ENCODE results near the gene RBBP6.

DNA sequence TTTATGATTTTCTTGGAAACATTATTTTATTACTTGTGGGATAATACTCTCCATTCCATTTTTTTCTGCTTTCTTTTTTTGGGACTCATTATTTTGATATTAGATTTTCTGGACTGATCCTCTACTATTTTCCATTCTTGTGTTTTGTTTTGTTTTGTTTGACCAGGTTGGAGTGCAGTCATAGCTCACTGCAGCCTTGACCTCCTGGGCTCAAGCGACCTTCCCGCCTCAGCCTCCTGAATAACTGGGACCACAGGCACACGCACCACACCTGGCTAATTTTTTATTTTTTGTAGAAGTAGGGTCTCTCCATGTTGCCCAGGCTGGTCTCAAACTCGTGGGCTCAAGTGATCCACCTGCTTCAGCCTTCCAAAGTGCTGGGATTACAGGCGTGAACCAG, 44.1 kb downstream of the RBBP6 start:
- TF ChIP-seq, protein P1, sequence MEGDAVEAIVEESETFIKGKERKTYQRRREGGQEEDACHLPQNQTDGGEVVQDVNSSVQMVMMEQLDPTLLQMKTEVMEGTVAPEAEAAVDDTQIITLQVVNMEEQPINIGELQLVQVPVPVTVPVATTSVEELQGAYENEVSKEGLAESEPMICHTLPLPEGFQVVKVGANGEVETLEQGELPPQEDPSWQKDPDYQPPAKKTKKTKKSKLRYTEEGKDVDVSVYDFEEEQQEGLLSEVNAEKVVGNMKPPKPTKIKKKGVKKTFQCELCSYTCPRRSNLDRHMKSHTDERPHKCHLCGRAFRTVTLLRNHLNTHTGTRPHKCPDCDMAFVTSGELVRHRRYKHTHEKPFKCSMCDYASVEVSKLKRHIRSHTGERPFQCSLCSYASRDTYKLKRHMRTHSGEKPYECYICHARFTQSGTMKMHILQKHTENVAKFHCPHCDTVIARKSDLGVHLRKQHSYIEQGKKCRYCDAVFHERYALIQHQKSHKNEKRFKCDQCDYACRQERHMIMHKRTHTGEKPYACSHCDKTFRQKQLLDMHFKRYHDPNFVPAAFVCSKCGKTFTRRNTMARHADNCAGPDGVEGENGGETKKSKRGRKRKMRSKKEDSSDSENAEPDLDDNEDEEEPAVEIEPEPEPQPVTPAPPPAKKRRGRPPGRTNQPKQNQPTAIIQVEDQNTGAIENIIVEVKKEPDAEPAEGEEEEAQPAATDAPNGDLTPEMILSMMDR (IDR thresholded peaks at IDR 0.05) = no peak
- TF ChIP-seq POLR2A (IDR thresholded peaks at IDR 0.05) (no peak), POLR2AphosphoS5 (IDR thresholded peaks at IDR 0.05) (no peak)

Measured in prostate gland (tissue), 2 donors.